GM12872 (cell line): ENCODE data around the gene COCH.

Source experiments
- TF ChIP-seq, protein P1 (sequence below): IDR thresholded peaks from 3 replicates; pipeline ENCODE4 v1.5.1; 2011; ENCODE audit warnings: low read depth, mild to moderate bottlenecking, low read length, moderate library complexity; ENCODE audit not compliant: insufficient read depth

Gene COCH

DNA sequence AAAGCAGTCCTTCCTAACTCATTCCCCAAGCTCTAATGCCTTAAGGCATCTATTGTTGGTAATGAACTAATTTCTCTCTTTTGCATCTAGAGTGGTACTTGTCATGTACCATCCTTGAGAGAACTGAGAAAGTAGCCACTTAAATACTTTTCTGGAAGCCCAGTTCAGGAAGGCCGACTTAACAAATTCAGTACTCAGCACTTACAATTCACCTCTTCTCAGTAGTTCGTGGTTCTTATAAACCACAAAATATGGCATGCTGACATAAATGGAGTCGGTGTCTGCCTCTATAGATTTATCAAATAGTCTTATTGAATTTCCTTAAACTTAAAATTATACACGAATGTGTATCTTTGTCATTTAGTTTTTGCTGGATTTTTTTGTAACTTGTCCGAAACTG is 9.4 kb upstream of the COCH start:
- TF ChIP-seq, protein P1, sequence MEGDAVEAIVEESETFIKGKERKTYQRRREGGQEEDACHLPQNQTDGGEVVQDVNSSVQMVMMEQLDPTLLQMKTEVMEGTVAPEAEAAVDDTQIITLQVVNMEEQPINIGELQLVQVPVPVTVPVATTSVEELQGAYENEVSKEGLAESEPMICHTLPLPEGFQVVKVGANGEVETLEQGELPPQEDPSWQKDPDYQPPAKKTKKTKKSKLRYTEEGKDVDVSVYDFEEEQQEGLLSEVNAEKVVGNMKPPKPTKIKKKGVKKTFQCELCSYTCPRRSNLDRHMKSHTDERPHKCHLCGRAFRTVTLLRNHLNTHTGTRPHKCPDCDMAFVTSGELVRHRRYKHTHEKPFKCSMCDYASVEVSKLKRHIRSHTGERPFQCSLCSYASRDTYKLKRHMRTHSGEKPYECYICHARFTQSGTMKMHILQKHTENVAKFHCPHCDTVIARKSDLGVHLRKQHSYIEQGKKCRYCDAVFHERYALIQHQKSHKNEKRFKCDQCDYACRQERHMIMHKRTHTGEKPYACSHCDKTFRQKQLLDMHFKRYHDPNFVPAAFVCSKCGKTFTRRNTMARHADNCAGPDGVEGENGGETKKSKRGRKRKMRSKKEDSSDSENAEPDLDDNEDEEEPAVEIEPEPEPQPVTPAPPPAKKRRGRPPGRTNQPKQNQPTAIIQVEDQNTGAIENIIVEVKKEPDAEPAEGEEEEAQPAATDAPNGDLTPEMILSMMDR, result no peak

- TF ChIP-seq, protein P1, result no peak
These were observed 5.6 kb upstream of the COCH start for GRCh38 chr14:30868736-30869135.

- TF ChIP-seq, protein P1, result no peak
These were observed 4.7 kb upstream of the COCH start for GRCh38 chr14:30869551-30870155.

DNA sequence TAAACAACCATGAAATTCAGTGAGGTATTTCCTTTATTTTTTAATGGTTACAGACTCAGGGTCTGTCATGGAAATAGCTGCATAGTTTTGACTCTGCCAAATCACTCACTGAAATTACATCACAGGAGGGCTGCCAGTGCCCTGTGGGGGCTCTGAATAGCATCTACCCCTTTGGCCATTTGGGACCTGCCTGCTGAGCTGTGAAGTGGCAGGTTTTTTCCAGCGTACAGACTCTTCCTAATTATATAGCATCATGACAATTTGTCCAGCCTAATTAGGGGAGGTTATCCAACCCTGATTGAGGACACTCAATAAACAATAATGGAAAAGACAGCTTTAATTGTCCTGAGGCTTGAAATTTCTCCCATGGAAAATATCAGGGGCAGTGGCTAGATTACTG is 1.8 kb upstream of the COCH start:
- TF ChIP-seq, protein P1, result no peak

- TF ChIP-seq, protein P1, result no peak
These were observed 845 bp upstream of the COCH start for GRCh38 chr14:30873308-30874119.

GRCh38 chr14:30874999-30875787 is 834 bp downstream of the COCH start:
- TF ChIP-seq, protein P1, result no peak

- TF ChIP-seq, protein P1, result no peak
These were observed 1.4 kb downstream of the COCH start for GRCh38 chr14:30875788-30876053.
